Measurements from ENCODE around the gene LRP1. TPM values are rescaled to one million over a fixed set of nuclear protein-coding genes. Genes with fewer than 3 reads are reported as not detected.

Gene LRP1
- total and polyA plus RNA-seq, 3 experiments from 2014 or later, result 0.29 to 2.5 (median 2.3) TPM

DNA sequence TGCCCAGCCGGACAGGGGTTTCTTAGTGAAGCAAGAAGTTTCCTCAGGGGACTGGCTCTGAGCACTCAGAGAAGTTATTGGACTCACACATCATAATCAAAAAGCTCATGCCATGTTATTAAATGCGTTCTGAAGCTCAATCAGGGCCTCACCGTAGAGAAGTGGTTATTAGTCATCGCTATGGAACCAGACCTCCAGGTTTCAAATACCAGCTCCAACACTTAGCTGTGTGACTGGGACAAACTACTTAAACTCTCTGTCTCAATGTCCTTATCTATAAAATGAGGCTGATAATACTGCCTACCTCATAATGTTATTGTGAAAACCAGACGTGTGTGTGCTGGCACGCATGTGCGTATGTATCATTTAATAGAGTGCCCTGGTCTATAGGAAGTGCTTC is 24.4 kb upstream of the LRP1 start:
- H3K27me3 ChIP-seq (ENCODE audit: insufficient read depth, low read length, poor library complexity, severe bottlenecking), result no peaks in the 10 kb centered on the region
- H3K27me3 Mint-ChIP-seq, result no peaks in the 10 kb centered on the region
- no peaks in the 10 kb centered on the region for H3K9me3 Mint-ChIP-seq
- POLR2A ChIA-PET, result interaction anchor here (0.5 kb wide), 1 partner anchor 317 kb away, joined by 3 read pairs; no protein-coding TSS in a partner anchor
- DNase-seq, result no peak
- H3K27ac ChIP-seq (ENCODE audit: low read depth, low read length), result no peak overlapping the region
- no peak overlapping the region for H3K4me3 Mint-ChIP-seq
- peak overlapping the region in 4 of 8 donors; percentile 61 to 82 (median 62) for H3K27ac Mint-ChIP-seq
- CTCF ChIA-PET, result interaction anchor here (1.4 to 10.8 kb wide), 4 partner anchors 8 to 35 kb away, joined by 5 to 195 read pairs (median 6); partner anchors contain the start of gene NAB2
- peaks cover 56% of the 10 kb centered on the region for H3K36me3 ChIP-seq (ENCODE audit: insufficient read depth, low read length)
- no peaks in the 10 kb centered on the region for H3K9me3 ChIP-seq (ENCODE audit: low read length)
- H3K4me1 ChIP-seq (ENCODE audit: insufficient read depth, low read length), result peaks cover 27% of the 10 kb centered on the region
- peaks cover 25 to 56% (median 40%) of the 10 kb centered on the region in 3 donors for H3K4me1 Mint-ChIP-seq
- H3K4me3 ChIP-seq (ENCODE audit: low read length), result no peak overlapping the region
- H3K36me3 Mint-ChIP-seq, result peaks cover 6 to 82% (median 7%) of the 10 kb centered on the region in 3 donors

DNA sequence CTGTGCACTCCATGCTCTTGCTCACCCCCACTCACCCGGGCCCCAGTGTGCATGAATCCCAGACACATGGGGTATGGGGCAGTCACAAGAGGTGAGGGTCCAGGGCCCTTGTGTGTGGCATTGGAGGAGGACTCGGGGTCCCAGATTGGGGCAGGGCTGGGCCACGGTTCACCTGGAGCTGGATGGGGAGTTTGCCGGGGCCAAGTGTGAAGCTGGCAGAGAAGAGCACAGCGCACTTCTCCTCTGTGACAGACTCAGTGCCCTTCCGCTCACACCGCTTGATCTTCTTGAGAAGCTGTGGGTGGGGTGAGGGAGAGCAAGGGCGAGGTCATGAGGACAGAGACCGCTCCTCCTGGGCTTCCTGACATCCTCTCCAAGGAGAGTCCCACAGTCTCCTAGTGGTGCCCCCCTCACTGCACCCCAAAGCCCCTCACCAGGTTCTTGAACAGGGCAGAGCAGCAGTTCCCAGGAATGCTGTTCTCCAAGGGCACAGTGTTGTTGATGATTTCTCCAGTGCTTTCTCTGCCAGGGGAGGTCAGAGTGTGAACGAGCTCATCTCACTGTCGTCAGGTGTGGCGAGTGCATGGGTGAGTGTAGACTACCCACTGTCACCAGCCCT is 23.9 kb upstream of the LRP1 start:
- Histone ChIP-seq H3K4me1 (ENCODE audit: insufficient read depth, low read length) (peaks cover 30% of the 10 kb centered on the region), H3K27ac (ENCODE audit: low read depth, low read length) (no peak overlapping the region), H3K4me3 (ENCODE audit: low read length) (no peak overlapping the region), H3K9me3 (ENCODE audit: low read length) (no peaks in the 10 kb centered on the region), H3K36me3 (ENCODE audit: insufficient read depth, low read length) (peaks cover 52% of the 10 kb centered on the region), H3K27me3 (ENCODE audit: insufficient read depth, low read length, poor library complexity, severe bottlenecking) (no peaks in the 10 kb centered on the region)
- ChIA-PET POLR2A (no interaction called here), CTCF (interaction anchor here (1.0 to 10.8 kb wide), 6 partner anchors 8 to 109 kb away, joined by 3 to 195 read pairs (median 5); partner anchors contain the start of gene NAB2)
- Mint-ChIP-seq H3K36me3 (peaks cover 6 to 77% (median 7%) of the 10 kb centered on the region in 3 donors), H3K27me3 (no peaks in the 10 kb centered on the region), H3K4me3 (no peak overlapping the region), H3K27ac (peak overlapping the region in 5 of 8 donors; percentile 35 to 82 (median 63)), H3K9me3 (no peaks in the 10 kb centered on the region), H3K4me1 (peaks cover 27 to 58% (median 44%) of the 10 kb centered on the region in 3 donors)
- DNase-seq, result no peak

DNA sequence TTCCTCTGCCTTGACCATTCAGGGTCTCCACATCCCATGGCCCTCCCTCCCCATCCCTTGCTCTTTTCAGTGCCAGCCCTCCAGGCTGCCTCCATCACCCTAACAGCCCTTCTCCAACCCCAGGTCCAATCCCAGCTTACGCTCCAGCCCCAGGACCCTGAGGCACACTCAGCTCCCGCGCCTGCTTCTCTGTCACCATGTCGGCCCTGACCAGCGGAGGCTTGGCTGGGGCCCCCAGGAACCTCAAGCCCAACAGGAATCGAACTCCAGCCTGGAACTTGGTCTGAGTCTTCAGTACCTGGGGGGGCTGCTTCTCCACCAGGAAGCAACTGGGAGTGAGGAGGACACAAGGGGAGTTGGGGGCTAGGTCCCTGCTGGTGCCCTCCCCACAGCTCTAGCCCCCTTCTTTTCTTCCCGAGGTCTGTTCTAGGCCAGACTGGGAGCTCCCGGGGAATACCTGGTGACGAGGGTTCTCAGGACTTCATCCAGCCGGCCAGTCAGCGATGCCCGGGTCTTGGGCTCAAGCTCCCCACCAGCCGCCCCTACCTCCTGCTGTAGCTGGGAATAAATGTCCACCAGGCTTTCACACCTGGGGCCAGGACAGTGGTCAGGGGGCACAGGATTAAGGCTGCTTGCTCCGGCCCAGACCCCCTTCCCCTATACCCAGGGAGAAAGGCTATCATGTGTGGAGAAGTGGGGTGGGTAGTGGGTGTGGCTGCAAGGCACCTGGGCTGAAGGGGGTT is 23.1 kb upstream of the LRP1 start:
- CTCF ChIA-PET, result interaction anchor here (1.0 to 10.8 kb wide), 4 partner anchors 12 to 108 kb away, joined by 3 to 195 read pairs (median 4); partner anchors contain the start of gene NAB2
- Histone ChIP-seq H3K36me3 (ENCODE audit: insufficient read depth, low read length) (peaks cover 44% of the 10 kb centered on the region), H3K27ac (ENCODE audit: low read depth, low read length) (no peak overlapping the region), H3K9me3 (ENCODE audit: low read length) (no peaks in the 10 kb centered on the region), H3K4me3 (ENCODE audit: low read length) (no peak overlapping the region), H3K4me1 (ENCODE audit: insufficient read depth, low read length) (peaks cover 38% of the 10 kb centered on the region), H3K27me3 (ENCODE audit: insufficient read depth, low read length, poor library complexity, severe bottlenecking) (no peaks in the 10 kb centered on the region)
- Mint-ChIP-seq H3K27me3 (no peaks in the 10 kb centered on the region), H3K27ac (peak overlapping the region in 4 of 8 donors; percentile 26 to 66 (median 57)), H3K36me3 (peaks cover 6 to 70% (median 7%) of the 10 kb centered on the region in 3 donors), H3K4me1 (peaks cover 35 to 58% (median 52%) of the 10 kb centered on the region in 3 donors), H3K4me3 (no peak overlapping the region), H3K9me3 (no peaks in the 10 kb centered on the region)
- POLR2A ChIA-PET, result interaction anchor here (1.0 kb wide), 1 partner anchor 11 kb away, joined by 5 read pairs; no protein-coding TSS in a partner anchor
- DNase-seq, result no peak

- Histone ChIP-seq H3K36me3 (ENCODE audit: insufficient read depth, low read length) (peaks cover 42% of the 10 kb centered on the region), H3K9me3 (ENCODE audit: low read length) (no peaks in the 10 kb centered on the region), H3K4me3 (ENCODE audit: low read length) (no peak overlapping the region), H3K4me1 (ENCODE audit: insufficient read depth, low read length) (peaks cover 39% of the 10 kb centered on the region), H3K27me3 (ENCODE audit: insufficient read depth, low read length, poor library complexity, severe bottlenecking) (no peaks in the 10 kb centered on the region), H3K27ac (ENCODE audit: low read depth, low read length) (no peak overlapping the region)
- no peak for DNase-seq
- Mint-ChIP-seq H3K27me3 (peaks cover 0 to 2% of the 10 kb centered on the region in 2 donors), H3K9me3 (no peaks in the 10 kb centered on the region), H3K27ac (peak overlapping the region in 7 of 8 donors; percentile 38 to 95 (median 63)), H3K4me3 (peak overlapping the region in 1 of 7 donors; percentile 34), H3K4me1 (peaks cover 35 to 60% (median 48%) of the 10 kb centered on the region in 3 donors), H3K36me3 (peaks cover 6 to 74% (median 7%) of the 10 kb centered on the region in 3 donors)
- ChIA-PET POLR2A (interaction anchor here (0.6 to 1.2 kb wide), 4 partner anchors 12 to 619 kb away, joined by 3 to 7 read pairs (median 4); no protein-coding TSS in a partner anchor), CTCF (interaction anchor here (8.2 to 10.8 kb wide), 2 partner anchors 13 to 36 kb away, joined by 183 to 195 read pairs; partner anchors contain the start of gene NAB2)
These were observed 22.1 kb upstream of the LRP1 start for GRCh38 chr12:57106021-57106708.

- Histone ChIP-seq H3K27ac (ENCODE audit: low read depth, low read length) (no peak overlapping the region), H3K9me3 (ENCODE audit: low read length) (no peaks in the 10 kb centered on the region), H3K36me3 (ENCODE audit: insufficient read depth, low read length) (peaks cover 42% of the 10 kb centered on the region), H3K27me3 (ENCODE audit: insufficient read depth, low read length, poor library complexity, severe bottlenecking) (no peaks in the 10 kb centered on the region), H3K4me3 (ENCODE audit: low read length) (no peak overlapping the region), H3K4me1 (ENCODE audit: insufficient read depth, low read length) (peaks cover 33% of the 10 kb centered on the region)
- no peak for DNase-seq
- Mint-ChIP-seq H3K36me3 (peaks cover 6 to 71% (median 7%) of the 10 kb centered on the region in 3 donors), H3K27ac (peak overlapping the region in 7 of 8 donors; percentile 35 to 95 (median 71)), H3K4me3 (peak overlapping the region in 6 of 7 donors; percentile 1 to 75 (median 44)), H3K27me3 (peaks cover 0 to 9% of the 10 kb centered on the region in 2 donors), H3K4me1 (peaks cover 39 to 63% (median 48%) of the 10 kb centered on the region in 3 donors), H3K9me3 (peaks cover 0 to 4% (median 0%) of the 10 kb centered on the region in 5 donors)
- POLR2A ChIA-PET, result interaction anchor here (1.0 to 1.4 kb wide), 2 partner anchors 10 to 14 kb away, joined by 4 read pairs; no protein-coding TSS in a partner anchor
- CTCF ChIA-PET, result interaction anchor here (6.2 to 10.8 kb wide), 3 partner anchors 14 to 37 kb away, joined by 63 to 195 read pairs (median 183); partner anchors contain the start of gene NAB2
These were observed 20.7 kb upstream of the LRP1 start for GRCh38 chr12:57107456-57108155.

DNA sequence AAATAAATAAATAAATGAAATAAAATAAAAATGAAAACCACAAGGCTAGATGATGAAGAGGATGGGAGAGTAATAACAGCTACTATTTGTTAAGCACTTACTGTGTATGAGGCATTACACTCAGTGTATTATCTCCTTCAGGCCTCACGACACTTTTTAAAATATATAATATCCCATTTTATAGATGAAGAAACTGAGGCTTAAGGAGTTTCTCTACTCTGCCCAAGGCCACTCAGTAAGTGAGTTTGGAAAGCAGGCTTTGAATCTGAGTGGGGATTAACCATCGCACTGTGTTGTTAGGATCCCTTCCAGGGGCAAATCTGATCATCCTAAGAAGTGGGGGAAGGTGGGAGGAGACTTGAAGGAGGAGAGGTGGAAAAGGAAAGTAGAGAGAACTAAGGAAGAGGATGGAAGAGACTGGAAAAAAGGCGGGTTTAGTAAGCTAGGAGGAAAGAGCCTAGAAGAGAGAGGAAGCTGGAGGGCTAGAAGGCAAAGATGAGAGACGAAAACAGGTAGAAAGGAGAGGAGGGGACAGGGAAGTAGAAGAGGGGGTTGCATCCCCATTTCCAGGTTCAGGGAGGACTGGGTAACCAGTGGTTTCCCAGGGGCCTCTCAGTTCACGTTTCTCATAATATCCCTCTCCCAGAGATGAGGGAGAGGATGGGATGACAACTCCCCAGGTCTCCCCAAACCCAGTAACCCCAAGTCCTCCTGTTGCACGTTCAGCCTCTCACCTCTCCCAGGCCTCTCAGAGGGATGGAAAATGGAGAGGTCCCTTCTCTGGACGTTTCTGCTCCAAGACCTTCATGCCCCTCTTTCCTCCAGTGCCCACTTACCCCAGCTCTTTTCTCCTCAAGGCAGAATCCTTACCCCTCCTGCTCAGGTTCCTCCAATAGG is 18.8 kb upstream of the LRP1 start:
- H3K36me3 Mint-ChIP-seq, result peaks cover 6 to 60% (median 7%) of the 10 kb centered on the region in 3 donors
- peaks cover 0 to 4% (median 0%) of the 10 kb centered on the region in 5 donors for H3K9me3 Mint-ChIP-seq
- CTCF ChIA-PET, result interaction anchor here (1.1 to 10.8 kb wide), 5 partner anchors 14 to 46 kb away, joined by 3 to 195 read pairs (median 63); partner anchors contain the start of gene NAB2
- peaks cover 38 to 58% (median 50%) of the 10 kb centered on the region in 3 donors for H3K4me1 Mint-ChIP-seq
- H3K27ac Mint-ChIP-seq, result peak overlapping the region; percentile 95 to 100 (median 98)
- H3K27ac ChIP-seq (ENCODE audit: low read depth, low read length), result peak overlapping the region; percentile 96
- H3K27me3 ChIP-seq (ENCODE audit: insufficient read depth, low read length, poor library complexity, severe bottlenecking), result no peaks in the 10 kb centered on the region
- no peak for DNase-seq
- peak overlapping the region; percentile 96 to 100 (median 99) for H3K4me3 Mint-ChIP-seq
- peaks cover 33% of the 10 kb centered on the region for H3K36me3 ChIP-seq (ENCODE audit: insufficient read depth, low read length)
- no peaks in the 10 kb centered on the region for H3K9me3 ChIP-seq (ENCODE audit: low read length)
- peaks cover 32% of the 10 kb centered on the region for H3K4me1 ChIP-seq (ENCODE audit: insufficient read depth, low read length)
- peaks cover 0 to 9% of the 10 kb centered on the region in 2 donors for H3K27me3 Mint-ChIP-seq
- peak overlapping the region; percentile 99 for H3K4me3 ChIP-seq (ENCODE audit: low read length)
- POLR2A ChIA-PET, result interaction anchor here (0.9 to 4.5 kb wide), 2 partner anchors 18 to 30 kb away, joined by 4 to 131 read pairs; partner anchors contain the start of gene NAB2

Data from CD8-positive, alpha-beta memory T cell (primary cell).